T47D (cell line): ENCODE measurements around the gene SLC7A6OS.

Source experiments
- DNase-seq, 2 experiments: peaks; one replicate each; pipeline versions ENCODE4 v3.0.0 to v3.0.0-alpha.2; 2011 to 2012; ENCODE audit warnings: low read depth in 1 of 2, low spot score in 1 of 2
- JUND ChIP-seq: IDR thresholded peaks from 2 replicates; pipeline ENCODE4 v1.6.1; 2012; ENCODE audit warnings: low read depth
- in situ Hi-C: cut with HindIII; loops from 2 replicates; pipeline ENCODE4 v1.10.0; 2016; ENCODE audit warnings: low sequenced_read_pairs, low pct_unique_long_range_greater_than_20kb

The SLC7A6OS gene

DNA sequence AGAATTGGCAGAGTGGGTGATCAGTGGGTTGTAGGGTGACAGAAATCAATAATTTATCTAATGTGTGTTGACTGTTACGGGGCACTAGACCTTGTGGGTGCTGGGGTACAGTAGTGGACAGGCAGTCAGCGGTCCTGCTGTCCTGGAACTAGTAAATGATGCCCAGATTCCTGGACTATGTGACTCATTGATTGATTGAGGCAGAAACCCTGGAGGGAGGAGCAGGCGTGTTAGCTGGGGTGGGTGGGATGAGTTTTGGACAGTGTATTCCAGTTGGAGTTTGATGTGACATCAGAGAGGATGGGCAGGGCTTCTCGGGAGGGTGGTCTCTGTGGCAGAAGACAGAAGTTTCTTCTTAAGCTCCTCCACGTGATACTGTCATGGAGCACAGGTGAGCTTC is 24.4 kb upstream of the SLC7A6OS start:
- no peak for DNase-seq
- TF ChIP-seq JUND = no peak
- in situ Hi-C loops = no loop called here

GRCh38 chr16:68332411-68333121 is 21.8 kb upstream of the SLC7A6OS start:
- peak in 1 of 2 experiments; percentile 86 for DNase-seq
- no peak for TF ChIP-seq JUND
- in situ Hi-C loops = no loop called here

- DNase-seq = no peak
- in situ Hi-C loops = no loop called here
- no peak for TF ChIP-seq JUND
Observed at GRCh38 chr16:68331879-68332410, 21.2 kb upstream of the SLC7A6OS start.

DNA sequence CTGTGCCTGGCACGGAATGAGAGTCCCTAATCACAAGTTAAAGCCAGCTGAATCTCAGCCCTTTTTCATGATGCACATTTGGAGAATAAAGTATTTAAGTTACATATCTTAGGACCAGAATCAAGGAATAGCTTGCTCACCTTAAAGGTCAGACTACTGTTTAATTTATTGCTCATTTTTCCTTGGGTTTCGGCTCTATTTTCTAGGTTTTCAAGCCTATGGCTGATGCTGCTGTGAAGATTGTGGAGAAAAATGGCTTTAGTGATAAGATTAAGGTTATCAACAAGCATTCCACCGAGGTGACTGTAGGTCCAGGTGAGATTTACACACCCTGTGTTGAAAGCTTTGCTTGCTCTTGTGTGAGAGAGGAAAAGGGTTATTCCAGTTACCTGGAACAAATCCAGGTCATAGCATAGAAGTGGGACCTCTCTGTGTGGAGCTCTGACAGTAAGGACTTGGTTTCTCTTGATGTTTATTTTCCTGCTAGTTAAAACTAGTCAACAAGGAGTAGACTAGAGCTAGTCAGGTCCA is 18.2 kb upstream of the SLC7A6OS start:
- DNase-seq = no peak
- TF ChIP-seq JUND = no peak
- in situ Hi-C loops = no loop called here

GRCh38 chr16:68328151-68328859 is 17.6 kb upstream of the SLC7A6OS start:
- peak; percentile 68 to 95 for DNase-seq
- peak; percentile 45; the same call in 1 of the 2 replicates for TF ChIP-seq JUND
- in situ Hi-C loops = no loop called here

- DNase-seq = no peak
- TF ChIP-seq JUND = no peak
- in situ Hi-C loops = no loop called here
Observed at GRCh38 chr16:68324780-68325357, 14.1 kb upstream of the SLC7A6OS start.

DNA sequence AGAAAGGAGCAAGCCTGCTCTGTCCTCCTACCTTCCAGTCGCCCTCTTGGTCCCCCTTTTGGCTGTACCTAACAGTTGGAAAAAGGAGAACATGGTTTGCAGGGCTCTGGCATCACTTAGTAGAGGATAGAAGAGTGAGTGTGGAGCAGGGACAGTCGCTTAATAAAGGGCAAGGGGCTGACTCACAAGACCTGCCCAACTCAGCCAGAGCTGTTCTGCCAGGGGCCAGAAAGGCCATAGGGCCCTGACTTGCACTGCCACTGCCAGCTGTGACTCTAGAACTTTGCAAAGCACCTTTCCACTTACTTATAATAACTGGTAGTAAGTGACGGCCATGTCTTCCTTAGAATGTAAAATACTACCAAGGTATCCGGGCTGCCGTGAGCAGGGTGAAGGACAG is 13.6 kb upstream of the SLC7A6OS start:
- no peak for TF ChIP-seq JUND
- in situ Hi-C loops = no loop called here
- DNase-seq = no peak

DNA sequence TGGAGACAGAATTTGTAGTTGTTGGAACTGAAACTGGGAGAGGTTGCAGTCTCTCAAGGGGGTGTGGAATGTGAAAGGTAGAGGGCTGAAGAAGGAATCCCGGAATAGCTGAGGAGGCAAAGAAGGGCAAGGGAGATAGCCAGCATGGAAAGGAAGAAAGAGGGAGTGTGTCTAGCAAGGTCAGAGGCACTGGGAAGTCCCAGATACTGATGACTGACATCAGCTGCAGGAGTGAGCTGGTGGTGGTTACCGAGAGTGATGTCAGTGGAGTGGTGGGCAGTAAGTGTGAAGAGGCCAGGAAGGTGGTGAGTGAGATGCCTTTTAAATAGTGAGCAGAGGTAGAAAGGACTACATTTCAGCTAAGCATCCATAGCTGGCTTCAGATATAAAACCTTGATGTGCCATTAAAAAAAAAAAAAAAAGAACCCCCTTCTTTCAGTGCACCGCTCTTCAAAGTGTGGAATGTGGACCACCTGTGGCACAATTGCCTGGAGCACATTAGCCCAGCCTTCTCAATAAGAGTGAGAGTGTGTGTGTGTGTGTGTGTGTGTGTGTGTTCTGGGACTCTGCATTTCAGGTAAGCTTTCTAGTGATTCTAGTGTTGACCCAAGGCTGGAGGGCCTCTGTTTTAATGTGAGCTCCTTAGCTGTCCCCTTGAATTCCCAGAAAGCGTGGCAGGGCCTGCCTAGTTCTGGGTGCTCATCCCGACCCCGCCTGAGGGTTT is 8.6 kb upstream of the SLC7A6OS start:
- DNase-seq = no peak
- no peak for TF ChIP-seq JUND
- in situ Hi-C loops = no loop called here

GRCh38 chr16:68313116-68313515 is 2.4 kb upstream of the SLC7A6OS start:
- in situ Hi-C loops = no loop called here
- DNase-seq = no peak
- TF ChIP-seq JUND = no peak

DNA sequence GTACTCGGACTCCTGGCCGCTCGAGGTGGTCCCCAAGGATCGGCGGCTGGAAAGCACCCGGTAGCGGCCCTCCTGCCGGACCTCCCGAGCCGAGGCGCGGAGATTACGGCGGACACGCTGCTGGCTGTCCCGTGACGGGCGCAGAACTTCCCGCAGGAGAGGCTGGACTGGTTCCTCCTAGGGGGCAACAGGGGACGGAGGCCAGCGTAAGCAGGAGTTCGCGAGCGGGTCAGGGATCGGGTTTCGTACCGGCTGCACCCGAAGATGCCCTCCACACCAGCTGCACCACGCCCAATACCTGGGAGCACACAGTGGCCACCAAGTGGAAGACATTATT is 341 bp downstream of the SLC7A6OS start:
- no peak for TF ChIP-seq JUND
- DNase-seq = no peak
- in situ Hi-C loops = no loop called here

- in situ Hi-C loops = no loop called here
- no peak for TF ChIP-seq JUND
- no peak for DNase-seq
Observed at GRCh38 chr16:68309799-68310198, 947 bp downstream of the SLC7A6OS start.

GRCh38 chr16:68306633-68307032 is 4.1 kb downstream of the SLC7A6OS start:
- in situ Hi-C loops = no loop called here
- no peak for DNase-seq
- TF ChIP-seq JUND = no peak
